CD1c-positive myeloid dendritic cell (primary cell): ENCODE data around the gene SULT1A2.
"Not testable (repeated sequence)": the region's sequence is repeated elsewhere in the genome, so short reads cannot be mapped to it uniquely, and the experiment has no call there.

ENCODE experiments used
- DNase-seq: peaks from one replicate; pipeline ENCODE4 v3.0.0-alpha.2; 2016; ENCODE audit errors: extremely low spot score

The SULT1A2 gene

GRCh38 chr16:28596840-28597691, at the start of gene SULT1A2:
Gene SULT1A2, minus strand, starts transcription at chr16:28597050. Its CDS starts 1,120 bp downstream, at chr16:28595930.
- DNase-seq: no peak

- not testable (repeated sequence) for DNase-seq
These were observed 43.1 kb upstream of the SULT1A2 start for GRCh38 chr16:28639959-28640358.

- not testable (repeated sequence) for DNase-seq
These were observed 41.5 kb upstream of the SULT1A2 start for GRCh38 chr16:28638359-28638758.

DNA sequence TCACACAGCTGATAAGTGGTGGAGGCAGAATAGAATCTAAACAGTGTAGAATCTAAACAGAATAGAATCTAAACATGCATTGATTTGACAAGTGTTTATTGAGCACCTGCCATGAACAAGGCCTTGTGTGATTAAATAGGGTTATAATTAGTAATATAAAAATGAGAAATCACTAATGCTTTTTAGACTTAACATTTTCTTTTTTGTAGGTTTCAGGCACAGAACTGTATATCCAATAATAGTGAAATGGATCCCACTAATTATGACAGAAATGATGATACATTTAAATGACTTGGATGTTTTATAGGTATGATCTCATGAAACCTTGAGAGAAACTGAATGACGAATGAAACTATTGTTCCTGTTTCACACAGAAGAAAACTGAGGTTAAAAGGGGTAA, 40.9 kb upstream of the SULT1A2 start, which contains the start of gene NPIPB8:
TSS of gene NPIPB8 (plus strand) at position 301 of the 400 bp plus-strand sequence. CDS start 296 bp downstream, outside the sequence.
- not testable (repeated sequence) for DNase-seq

GRCh38 chr16:28636093-28636823, 39.4 kb upstream of the SULT1A2 start:
- not testable (repeated sequence) for DNase-seq

DNA sequence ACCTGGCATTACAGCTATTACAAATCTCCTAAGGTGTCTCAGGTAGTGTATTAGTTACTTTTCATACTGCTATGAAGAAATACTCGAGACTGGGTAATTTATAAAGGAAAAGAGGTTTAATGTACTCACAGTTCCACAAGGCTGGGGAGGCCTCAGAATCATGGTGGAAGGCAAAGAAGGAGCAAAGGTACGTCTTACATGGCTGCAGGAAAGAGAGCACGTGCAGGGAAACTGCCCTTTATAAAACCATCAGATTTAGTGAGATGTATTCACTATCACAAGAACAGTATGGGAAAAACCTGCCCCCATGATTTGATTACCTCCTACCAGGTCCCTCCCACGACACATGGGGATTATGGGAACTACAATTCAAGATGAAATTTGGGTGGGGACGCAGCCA, 34.1 kb upstream of the SULT1A2 start:
- DNase-seq: not testable (repeated sequence)

DNA sequence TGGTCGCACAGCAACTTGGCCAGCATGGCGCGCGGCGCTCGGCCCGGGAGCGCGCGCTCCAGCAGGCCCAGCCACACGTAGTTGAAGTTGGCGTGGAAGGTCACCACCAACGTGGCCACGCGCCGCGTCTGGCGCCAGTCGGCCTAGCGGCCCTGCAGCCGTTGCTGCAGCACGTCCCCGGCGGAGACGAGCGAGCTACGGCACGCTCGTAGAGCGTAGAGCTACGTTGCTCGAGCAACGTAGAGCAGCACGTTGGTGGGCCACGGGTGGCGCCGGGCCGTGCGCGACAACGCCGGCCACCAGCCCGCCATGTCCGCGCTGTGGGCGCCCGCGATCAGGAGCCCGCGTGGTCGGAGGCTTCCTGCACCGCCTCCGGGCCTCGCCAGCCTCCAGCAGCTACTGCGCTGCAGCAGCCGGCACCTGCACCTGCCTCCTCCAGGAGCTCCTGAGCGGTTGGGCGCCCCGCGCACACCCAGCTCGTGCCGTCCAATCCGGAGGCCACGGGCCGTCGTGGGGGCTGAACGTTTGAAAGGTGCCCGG, 26.4 kb upstream of the SULT1A2 start:
- DNase-seq: peak; percentile 59

DNA sequence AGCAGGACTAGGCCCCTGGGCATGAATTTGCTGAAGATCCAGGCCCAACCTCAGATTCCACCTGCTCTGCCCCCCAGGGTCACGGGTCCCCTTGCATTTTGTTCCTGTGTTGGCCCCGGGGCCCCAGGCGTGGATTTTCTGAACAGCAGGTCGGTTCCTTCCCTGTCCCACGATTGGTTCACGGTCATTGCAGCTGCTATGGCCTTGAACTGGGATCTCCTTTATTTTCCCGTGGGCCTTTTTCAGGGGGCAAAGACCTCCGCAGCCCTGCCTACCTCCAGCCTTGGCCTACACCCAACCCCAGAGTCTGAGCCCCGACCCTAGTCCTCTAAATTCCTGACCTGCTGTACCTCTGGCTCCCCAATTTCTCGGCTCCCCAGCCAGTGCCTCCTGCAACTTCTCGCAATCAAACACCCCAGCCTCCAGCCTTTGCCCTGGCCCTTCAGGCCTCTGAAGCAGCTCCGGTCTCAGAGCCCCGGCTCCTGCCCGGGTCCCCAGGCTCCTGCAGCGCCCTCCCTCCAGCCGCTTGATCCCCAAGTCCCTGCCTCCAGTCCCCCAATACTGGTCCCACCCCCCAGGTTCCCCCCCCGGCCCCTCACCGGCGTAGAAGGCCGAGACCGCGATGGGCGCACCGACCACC, 25.8 kb upstream of the SULT1A2 start:
- not testable (repeated sequence) for DNase-seq

- no peak for DNase-seq
These were observed 24.8 kb upstream of the SULT1A2 start for GRCh38 chr16:28621481-28622155.

GRCh38 chr16:28620316-28620715, 23.5 kb upstream of the SULT1A2 start:
- not testable (repeated sequence) for DNase-seq

- no peak for DNase-seq
These were observed 21.0 kb upstream of the SULT1A2 start for GRCh38 chr16:28617874-28618273.

DNA sequence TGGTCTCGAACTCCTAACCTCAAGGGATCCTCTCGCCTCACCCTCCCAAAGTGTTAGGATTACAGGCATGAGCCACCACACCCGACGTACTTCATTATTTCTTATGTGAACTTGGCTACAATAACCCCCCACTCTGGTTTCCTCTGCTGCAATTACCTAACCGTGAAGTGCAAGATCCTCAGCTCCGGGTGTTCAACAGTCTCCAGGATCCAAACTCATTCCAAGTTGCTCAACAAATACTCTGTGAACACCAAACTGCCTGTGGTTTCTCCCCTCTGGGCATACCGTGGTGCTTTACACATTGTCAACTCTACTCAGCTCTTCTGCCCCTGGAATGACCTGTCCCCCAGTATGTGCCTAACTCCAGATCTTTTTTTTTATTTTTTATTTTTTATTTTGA, 19.8 kb upstream of the SULT1A2 start:
- DNase-seq: no peak

DNA sequence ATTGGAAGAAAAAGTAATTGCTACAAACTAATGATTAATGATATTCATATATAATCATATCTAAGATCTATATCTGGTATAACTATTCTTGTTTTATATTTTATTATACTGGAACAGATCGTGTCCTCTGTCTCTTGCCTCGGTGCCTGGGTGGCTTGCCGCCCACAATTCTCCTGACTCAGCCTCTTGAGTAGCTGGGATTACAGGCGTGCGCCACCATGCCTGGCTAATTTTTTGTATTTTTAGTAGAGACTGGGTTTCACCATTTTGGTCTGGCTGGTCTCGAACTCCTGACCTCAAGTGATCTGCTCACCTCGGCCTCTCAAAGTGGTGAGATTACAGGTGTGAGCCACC, 19.4 kb upstream of the SULT1A2 start:
- not testable (repeated sequence) for DNase-seq

GRCh38 chr16:28615486-28616223, 18.8 kb upstream of the SULT1A2 start:
- DNase-seq: peak; percentile 24

DNA sequence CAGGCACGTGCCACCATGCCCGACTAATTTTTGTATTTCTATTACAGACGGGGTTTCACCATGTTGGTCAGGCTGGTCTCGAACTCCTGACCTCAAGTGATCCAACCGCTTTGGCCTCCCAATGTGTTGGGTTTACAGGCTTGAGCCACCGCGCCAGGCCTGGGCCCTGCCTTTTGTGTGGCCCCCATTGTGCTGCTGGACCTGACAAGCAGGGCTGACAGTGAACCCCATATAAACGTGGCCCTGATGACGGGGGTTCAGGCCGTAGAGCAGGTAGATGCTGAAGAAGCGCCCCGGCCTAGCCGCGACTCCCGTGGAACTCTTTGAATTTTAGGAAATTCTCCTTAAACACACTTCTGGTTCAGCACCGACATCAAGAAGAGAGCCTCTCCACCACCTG, 17.7 kb upstream of the SULT1A2 start:
- DNase-seq: not testable (repeated sequence)

GRCh38 chr16:28613912-28614311, 17.1 kb upstream of the SULT1A2 start:
- not testable (repeated sequence) for DNase-seq

DNA sequence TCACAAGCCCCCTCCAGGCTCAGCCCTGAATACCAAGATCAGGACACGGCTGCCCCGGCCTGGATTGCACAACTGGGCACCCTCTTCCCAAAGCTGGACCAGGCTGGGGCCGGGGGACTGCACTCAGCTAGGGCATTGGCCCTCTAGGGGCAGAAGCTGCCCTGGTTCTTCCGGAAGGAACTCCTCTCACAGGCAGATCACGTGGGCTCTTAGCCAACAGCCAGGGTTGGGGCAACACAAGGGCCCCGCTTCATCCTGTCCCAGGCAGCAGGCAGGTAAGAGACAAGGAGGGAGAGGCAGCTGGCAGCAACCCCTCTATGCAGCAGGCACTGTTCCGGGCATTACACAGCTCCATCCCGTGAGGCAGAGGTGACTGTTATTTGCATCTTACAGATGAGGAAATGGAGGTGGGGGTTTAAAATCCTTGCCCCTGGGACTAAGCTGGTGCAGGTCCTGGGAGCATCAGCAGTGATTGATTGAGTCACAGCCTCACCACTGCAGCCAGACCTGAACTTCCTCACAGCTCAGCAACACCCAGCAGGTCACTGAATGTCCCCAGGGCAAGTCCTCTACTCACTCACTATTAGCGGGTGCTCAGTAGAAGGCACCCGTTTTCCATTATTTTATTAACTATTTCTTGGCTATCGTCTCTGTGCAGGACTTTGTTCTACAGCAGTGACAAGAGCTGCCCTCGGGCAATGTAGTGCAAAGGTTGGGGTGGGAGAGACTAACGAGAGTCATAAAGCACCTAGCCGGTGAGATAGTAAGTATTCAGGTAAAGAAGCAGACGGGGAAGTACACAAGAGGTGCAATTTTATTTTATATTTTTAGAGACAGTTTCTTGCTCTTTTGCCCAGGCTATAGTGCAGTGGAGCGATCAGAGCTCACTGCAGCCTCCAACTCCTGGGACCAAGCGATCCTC, 15.8 kb upstream of the SULT1A2 start:
- DNase-seq: not testable (repeated sequence)

GRCh38 chr16:28610595-28611191, 13.8 kb upstream of the SULT1A2 start:
- DNase-seq: no peak
